Chondrocyte (in vitro differentiated cells): ENCODE measurements around the gene U2AF1L4. TPM values are rescaled to one million over a fixed set of nuclear protein-coding genes. Genes with fewer than 3 reads are reported as not detected.
"Not testable (repeated sequence)": the region's sequence is repeated elsewhere in the genome, so short reads cannot be mapped to it uniquely, and the experiment has no call there.

Source experiments
- DNase-seq: peaks from one replicate; pipeline ENCODE4 v3.0.0; 2021; ENCODE audit warnings: mixed read lengths, low spot score
- H3K27ac Mint-ChIP-seq: one replicate; pipeline ENCODE4 v1.8.0; 2021; ENCODE audit warnings: mild to moderate bottlenecking, moderate library complexity, mixed read lengths; ENCODE audit not compliant: unreplicated experiment
- H3K27me3 Mint-ChIP-seq: 2 replicates; pipeline ENCODE4 v1.8.0; 2021; ENCODE audit warnings: low read depth, mixed read lengths
- H3K36me3 Mint-ChIP-seq: 2 replicates; pipeline ENCODE4 v1.8.0; 2021; ENCODE audit warnings: low read depth, mixed read lengths
- H3K4me1 Mint-ChIP-seq: 2 replicates; pipeline ENCODE4 v1.8.0; 2021; ENCODE audit warnings: low read depth, mild to moderate bottlenecking, mixed read lengths
- H3K4me3 Mint-ChIP-seq: one replicate; pipeline ENCODE4 v1.8.0; 2021; ENCODE audit warnings: mild to moderate bottlenecking, moderate library complexity, mixed read lengths; ENCODE audit not compliant: unreplicated experiment
- H3K9me3 Mint-ChIP-seq: 2 replicates; pipeline ENCODE4 v1.8.0; 2021; ENCODE audit warnings: low read depth, mixed read lengths
- CTCF ChIP-seq: fragments of 200-600 bp; sonication (generic); IDR thresholded peaks from 2 replicates; pipeline ENCODE4 v1.5.0; 2021; ENCODE audit warnings: antibody characterized with exemption, mild to moderate bottlenecking, moderate library complexity
- total RNA-seq: library from RNA; stranded (reverse); gene quantifications from 3 replicates; pipeline ENCODE4 v1.2.1, GENCODE V29; 2021

The U2AF1L4 gene
- total RNA-seq, 1 donor from 2014 or later = 24.7 TPM

- peak; percentile 86 for DNase-seq
- Mint-ChIP-seq H3K4me3 (no peak overlapping the region), H3K27ac (no peak overlapping the region), H3K36me3 (peaks cover 51% of the 10 kb centered on the region), H3K9me3 (no peaks in the 10 kb centered on the region), H3K4me1 (no peaks in the 10 kb centered on the region), H3K27me3 (no peaks in the 10 kb centered on the region)
- no peak for TF ChIP-seq CTCF
These were observed 16.2 kb downstream of the U2AF1L4 start for GRCh38 chr19:35729021-35729420.

- Mint-ChIP-seq H3K27ac (no peak overlapping the region), H3K27me3 (no peaks in the 10 kb centered on the region), H3K4me1 (no peaks in the 10 kb centered on the region), H3K9me3 (no peaks in the 10 kb centered on the region), H3K4me3 (no peak overlapping the region), H3K36me3 (peaks cover 57% of the 10 kb centered on the region)
- no peak for DNase-seq
- no peak for TF ChIP-seq CTCF
These were observed 17.1 kb downstream of the U2AF1L4 start for GRCh38 chr19:35727956-35728706.

DNA sequence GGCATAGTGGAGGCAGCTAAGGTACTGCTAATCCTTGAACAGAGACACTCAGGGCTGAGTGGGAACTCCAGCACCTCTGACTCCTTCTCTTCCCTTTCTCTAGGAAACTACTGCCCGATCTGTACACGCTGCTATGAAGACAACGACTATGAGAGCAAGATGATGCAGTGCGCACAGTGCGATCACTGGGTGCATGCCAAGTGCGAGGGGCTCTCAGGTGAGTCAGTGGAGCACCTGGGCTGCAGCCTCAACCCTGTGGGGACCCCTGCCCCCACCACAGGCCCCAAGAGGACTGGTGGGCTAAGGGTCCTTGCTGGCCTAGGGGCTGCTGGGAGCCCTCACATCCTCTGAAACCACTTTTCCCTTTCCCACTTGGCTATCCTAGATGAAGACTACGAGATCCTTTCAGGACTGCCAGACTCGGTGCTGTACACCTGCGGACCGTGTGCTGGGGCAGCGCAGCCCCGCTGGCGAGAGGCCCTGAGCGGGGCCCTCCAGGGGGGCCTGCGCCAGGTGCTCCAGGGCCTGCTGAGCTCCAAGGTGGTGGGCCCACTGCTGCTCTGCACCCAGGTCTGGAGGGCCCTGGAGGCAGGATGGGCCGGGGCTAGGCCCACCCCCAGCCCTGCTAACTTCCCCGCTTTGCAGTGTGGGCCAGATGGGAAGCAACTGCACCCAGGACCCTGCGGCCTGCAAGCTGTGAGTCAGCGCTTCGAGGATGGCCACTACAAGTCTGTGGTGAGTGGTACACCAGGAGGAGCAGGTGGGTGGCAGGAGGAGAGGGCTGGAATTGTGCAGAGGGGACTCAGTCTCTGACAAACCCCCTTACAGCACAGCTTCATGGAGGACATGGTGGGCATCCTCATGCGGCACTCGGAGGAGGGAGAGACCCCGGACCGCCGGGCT, 17.9 kb downstream of the U2AF1L4 start:
- no peak for TF ChIP-seq CTCF
- H3K9me3 Mint-ChIP-seq = no peaks in the 10 kb centered on the region
- H3K36me3 Mint-ChIP-seq = peaks cover 62% of the 10 kb centered on the region
- no peaks in the 10 kb centered on the region for H3K4me1 Mint-ChIP-seq
- H3K27ac Mint-ChIP-seq = no peak overlapping the region
- no peaks in the 10 kb centered on the region for H3K27me3 Mint-ChIP-seq
- DNase-seq = no peak
- no peak overlapping the region for H3K4me3 Mint-ChIP-seq

- Mint-ChIP-seq H3K27ac (no peak overlapping the region), H3K36me3 (peaks cover 58% of the 10 kb centered on the region), H3K27me3 (no peaks in the 10 kb centered on the region), H3K4me3 (no peak overlapping the region), H3K4me1 (peaks cover under 1% of the 10 kb centered on the region), H3K9me3 (no peaks in the 10 kb centered on the region)
- no peak for TF ChIP-seq CTCF
- DNase-seq = no peak
These were observed 19.9 kb downstream of the U2AF1L4 start for GRCh38 chr19:35725216-35725861.

DNA sequence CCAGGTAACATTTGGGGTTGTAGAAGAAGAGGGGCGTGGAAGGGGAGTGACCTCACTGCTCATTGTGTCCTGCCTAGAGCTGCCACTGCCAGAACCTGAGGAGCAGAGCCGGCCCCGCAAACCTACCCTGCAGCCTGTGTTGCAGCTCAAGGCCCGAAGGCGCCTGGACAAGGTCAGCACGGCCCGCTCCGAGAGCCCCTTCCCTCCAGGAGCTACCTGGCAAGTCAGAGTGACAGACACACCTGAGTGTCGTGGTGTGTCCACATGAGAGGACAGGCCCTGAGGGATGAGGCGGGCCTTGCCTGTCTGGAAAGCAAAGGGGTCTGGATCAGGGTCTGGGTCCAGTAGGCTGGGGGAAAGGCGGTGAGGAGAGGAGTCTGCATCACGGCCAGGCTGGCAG, 20.7 kb downstream of the U2AF1L4 start:
- Mint-ChIP-seq H3K4me3 (no peak overlapping the region), H3K27ac (no peak overlapping the region), H3K36me3 (peaks cover 54% of the 10 kb centered on the region), H3K9me3 (no peaks in the 10 kb centered on the region), H3K27me3 (no peaks in the 10 kb centered on the region), H3K4me1 (peaks cover 4% of the 10 kb centered on the region)
- TF ChIP-seq CTCF = no peak
- DNase-seq = no peak

DNA sequence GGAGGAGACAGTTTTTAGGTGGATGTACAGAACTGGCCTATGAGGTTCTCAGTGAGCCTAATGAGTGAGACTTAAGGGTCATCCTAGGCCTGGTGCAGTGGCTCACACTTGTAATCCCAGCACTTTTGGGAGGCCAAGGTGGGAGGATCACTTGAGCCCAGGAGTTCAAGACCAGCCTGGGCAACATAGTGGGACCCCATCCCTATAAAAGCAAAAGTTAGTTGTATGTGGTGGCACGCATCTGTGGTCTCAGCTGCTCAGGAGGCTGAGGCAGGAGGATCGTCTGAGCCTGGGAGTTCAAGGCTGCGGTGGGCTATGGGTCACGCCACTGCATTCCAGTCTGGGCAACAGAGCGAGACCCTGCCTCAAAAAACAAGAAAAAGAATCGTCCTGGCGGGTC, 21.1 kb downstream of the U2AF1L4 start:
- H3K4me1 Mint-ChIP-seq, H3K27me3 Mint-ChIP-seq, H3K9me3 Mint-ChIP-seq, H3K27ac Mint-ChIP-seq, H3K4me3 Mint-ChIP-seq, DNase-seq: not testable (repeated sequence)
- H3K36me3 Mint-ChIP-seq = peaks cover 50% of the 10 kb centered on the region
